HepG2 (cell line): ENCODE results near the gene ARMH1. TPM values are rescaled to one million over a fixed set of nuclear protein-coding genes. Genes with fewer than 3 reads are reported as not detected.

ENCODE experiments used
- ELF1 ChIP-seq: sonication (generic); formaldehyde crosslinking; IDR thresholded peaks from 2 replicates; pipeline ENCODE4 v1.4.0; 2020; ENCODE audit warnings: missing genetic modification reagents
- ELF3 ChIP-seq: IDR thresholded peaks from 2 replicates; pipeline ENCODE4 v1.6.1; 2016; ENCODE audit warnings: missing genetic modification reagents, missing compliant biosample characterization
- ESRRA ChIP-seq: sonication (generic); formaldehyde crosslinking; IDR thresholded peaks from 2 replicates; pipeline ENCODE4 v1.5.1; 2020; ENCODE audit warnings: mild to moderate bottlenecking, low read depth, missing genetic modification reagents
- MXI1 ChIP-seq: IDR thresholded peaks from 3 replicates; pipeline ENCODE4 v1.6.1; 2012; ENCODE audit warnings: low read depth, low read length, inconsistent platforms, borderline replicate concordance
- NFIC ChIP-seq: IDR thresholded peaks from 2 replicates; pipeline ENCODE4 v1.6.1; 2012; ENCODE audit warnings: mild to moderate bottlenecking, low read length, inconsistent platforms
- NR1H2 ChIP-seq: sonication (generic); formaldehyde crosslinking; IDR thresholded peaks from 2 replicates; pipeline ENCODE4 v1.8.1; 2022; ENCODE audit warnings: low read depth, missing genetic modification reagents, borderline replicate concordance
- PRDM10 ChIP-seq: sonication (generic); formaldehyde crosslinking; IDR thresholded peaks from 2 replicates; pipeline ENCODE4 v1.4.0; 2020; ENCODE audit warnings: low read depth, missing genetic modification reagents
- SALL1 ChIP-seq: sonication (generic); formaldehyde crosslinking; IDR thresholded peaks from 2 replicates; pipeline ENCODE4 v1.8.0; 2022; ENCODE audit warnings: mild to moderate bottlenecking, missing genetic modification reagents
- TARDBP ChIP-seq: sonication (generic); formaldehyde crosslinking; IDR thresholded peaks from 2 replicates; pipeline ENCODE4 v1.8.0; 2022; ENCODE audit warnings: mild to moderate bottlenecking, missing genetic modification reagents
- XRCC5 ChIP-seq: fragments of 200-400 bp; formaldehyde crosslinking; optimal IDR thresholded peaks from 2 replicates; pipeline ENCODE3; 2017; ENCODE audit warnings: mild to moderate bottlenecking, low read length
- ZFP1 ChIP-seq: IDR thresholded peaks from 2 replicates; pipeline ENCODE4 v1.6.1; 2016
- ZNF331 ChIP-seq: sonication (generic); formaldehyde crosslinking; IDR thresholded peaks from 2 replicates; pipeline ENCODE4 v1.4.0; 2020; ENCODE audit warnings: missing genetic modification reagents
- ZNF350 ChIP-seq: sonication (generic); formaldehyde crosslinking; IDR thresholded peaks from 2 replicates; pipeline ENCODE4 v1.4.0; 2020; ENCODE audit warnings: mild to moderate bottlenecking, low read depth, missing genetic modification reagents, borderline replicate concordance
- ZNF354B ChIP-seq: sonication (generic); formaldehyde crosslinking; IDR thresholded peaks from 2 replicates; pipeline ENCODE4 v1.8.0; 2022; ENCODE audit warnings: mild to moderate bottlenecking, missing genetic modification reagents
- ZNF44 ChIP-seq: sonication (generic); formaldehyde crosslinking; IDR thresholded peaks from 2 replicates; pipeline ENCODE4 v1.5.1; 2020; ENCODE audit warnings: mild to moderate bottlenecking, missing genetic modification reagents
- ZNF563 ChIP-seq: sonication (generic); formaldehyde crosslinking; IDR thresholded peaks from 2 replicates; pipeline ENCODE4 v1.8.0; 2022; ENCODE audit warnings: mild to moderate bottlenecking, moderate library complexity, missing genetic modification reagents
- ZNF567 ChIP-seq: sonication (generic); formaldehyde crosslinking; IDR thresholded peaks from 2 replicates; pipeline ENCODE4 v1.8.1; 2023; ENCODE audit warnings: mild to moderate bottlenecking, missing genetic modification reagents, borderline replicate concordance
- ZNF576 ChIP-seq: sonication (generic); formaldehyde crosslinking; IDR thresholded peaks from 2 replicates; pipeline ENCODE4 v1.4.0; 2020; ENCODE audit warnings: mild to moderate bottlenecking, missing genetic modification reagents
- ZNF615 ChIP-seq: sonication (generic); formaldehyde crosslinking; IDR thresholded peaks from 2 replicates; pipeline ENCODE4 v1.5.0; 2020; ENCODE audit warnings: mild to moderate bottlenecking, missing genetic modification reagents, borderline replicate concordance
- ZNF678 ChIP-seq: sonication (generic); formaldehyde crosslinking; IDR thresholded peaks from 2 replicates; pipeline ENCODE4 v1.4.0; 2020; ENCODE audit warnings: mild to moderate bottlenecking, missing genetic modification reagents
- ZNF7 ChIP-seq: IDR thresholded peaks from 2 replicates; pipeline ENCODE4 v1.6.1; 2016; ENCODE audit warnings: missing biosample characterization, missing genetic modification reagents
- ZNF704 ChIP-seq: sonication (generic); formaldehyde crosslinking; IDR thresholded peaks from 2 replicates; pipeline ENCODE4 v1.8.1; 2023; ENCODE audit warnings: mild to moderate bottlenecking, inconsistent platforms, moderate library complexity, missing genetic modification reagents, borderline replicate concordance
- ZNF749 ChIP-seq: sonication (generic); formaldehyde crosslinking; IDR thresholded peaks from 2 replicates; pipeline ENCODE4 v1.8.0; 2022; ENCODE audit warnings: mild to moderate bottlenecking, missing genetic modification reagents, moderate library complexity, borderline replicate concordance
- ZNF883 ChIP-seq: sonication (generic); formaldehyde crosslinking; IDR thresholded peaks from 2 replicates; pipeline ENCODE4 v1.5.1; 2020; ENCODE audit warnings: mild to moderate bottlenecking, missing genetic modification reagents; ENCODE audit errors: not compliant biosample characterization
- ZSCAN21 ChIP-seq: sonication (generic); formaldehyde crosslinking; IDR thresholded peaks from 2 replicates; pipeline ENCODE4 v1.8.0; 2022; ENCODE audit warnings: mild to moderate bottlenecking, missing genetic modification reagents, moderate library complexity, borderline replicate concordance
- polyA plus RNA-seq, 8 experiments: library from polyadenylated mRNA; depleted of rRNA in 3 of 8; stranded (reverse) in 7 of 8; unstranded in 1 of 8; fragments of >200 nt; fragmentation: Illumina TruSeq in 4 of 8; extraction: Trizol in 4 of 8; gene quantifications; 2 replicates each; pipeline versions ENCODE4 v1.2.1 to v1.2.3, GENCODE V29; 2011 to 2016; ENCODE audit warnings: low read depth in 4 of 8, missing spikeins in 1 of 8, mixed read lengths in 1 of 8; ENCODE audit not compliant: insufficient read depth in 1 of 8
- total RNA-seq, 5 experiments: library from RNA; depleted of rRNA; stranded (reverse); fragments of >200 nt; fragmentation: Illumina TruSeq; extraction: Trizol; gene quantifications; 2 replicates each; pipeline ENCODE4 v1.2.3, GENCODE V29; 2016; ENCODE audit warnings: low read depth in 1 of 5

Gene ARMH1
- total and polyA plus RNA-seq, 2 of the 13 experiments (the other 11 are each of a cell fraction or from before 2014, with no cell fraction given): 0.69 TPM; not detected in 1

DNA sequence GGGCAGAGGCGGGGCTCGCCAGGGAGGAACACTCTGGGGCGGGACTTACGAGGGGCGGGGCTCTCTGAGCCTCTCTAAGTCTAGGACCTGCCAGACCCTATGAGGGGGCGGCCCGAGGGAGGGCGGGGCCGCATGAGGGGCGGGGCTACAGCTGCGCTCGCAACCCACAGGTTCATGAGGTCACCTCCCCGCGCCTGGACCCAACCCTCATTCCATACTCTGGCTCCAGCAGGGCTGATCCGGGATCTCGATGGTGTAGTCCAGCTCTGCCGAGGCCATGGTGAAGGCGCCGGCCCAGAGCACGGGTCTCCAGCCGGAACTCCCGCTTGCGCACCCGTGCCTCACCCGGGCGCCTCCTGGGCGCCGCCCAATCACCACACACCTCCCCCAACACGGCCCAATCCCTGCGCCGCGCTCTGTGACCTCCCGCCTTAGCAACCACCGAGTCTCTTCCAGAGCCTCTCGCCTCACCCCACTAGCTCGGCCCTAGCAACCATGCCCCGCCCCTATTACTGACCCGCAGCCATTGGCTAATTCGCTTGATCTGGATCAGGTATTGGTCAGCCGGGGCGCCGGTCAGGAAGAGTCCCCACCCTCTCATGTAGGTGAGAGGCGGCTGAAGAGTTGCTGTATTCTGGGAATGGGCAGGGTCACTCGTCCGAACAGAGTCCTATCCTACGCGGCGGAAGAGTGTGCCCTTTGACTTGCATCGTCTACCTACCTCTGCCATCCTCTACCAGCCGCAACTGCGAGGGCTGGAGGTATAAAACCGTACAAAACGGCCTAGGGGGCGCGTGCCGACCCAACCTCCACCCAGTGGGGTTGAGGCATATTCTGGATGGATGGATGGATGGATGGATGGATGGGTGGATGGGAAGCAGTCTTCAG is at the start of gene ARMH1, which contains the start of gene TMEM53 (continued):
- TF ChIP-seq ZNF678 (CRISPR knock-in tag) (no peak), ZNF7 (CRISPR knock-in tag) (no peak), ZNF563 (no peak), ELF3 (CRISPR knock-in tag) (peak; percentile 13), ZNF576 (CRISPR knock-in tag) (no peak), TARDBP (peak; percentile 20; the same call in 1 of the 2 replicates), NFIC (no peak), ZFP1 (CRISPR knock-in tag) (no peak), MXI1 (peak; percentile 68; the same call in 1 of the 3 replicates), PRDM10 (CRISPR knock-in tag) (no peak), ZNF749 (CRISPR knock-in tag) (peak; percentile 73; the same call in 1 of the 2 replicates), ZNF44 (CRISPR knock-in tag) (0 out of 2 replicates have a peak, but pooled peaks have one; percentile 75), SALL1 (CRISPR knock-in tag) (peak; percentile 62), ZNF883 (CRISPR knock-in tag) (peak; percentile 29), ZNF567 (CRISPR knock-in tag) (no peak; the same call in 1 of the 2 replicates), XRCC5 (peak; percentile 53), ELF1 (CRISPR knock-in tag) (peak; percentile 38; the same call in 1 of the 2 replicates), ZNF354B (CRISPR knock-in tag) (no peak), ZNF615 (no peak), NR1H2 (CRISPR knock-in tag) (no peak), ESRRA (CRISPR knock-in tag) (no peak), ZNF350 (CRISPR knock-in tag) (peak; percentile 65; the same call in 1 of the 2 replicates), ZNF704 (CRISPR knock-in tag) (no peak), ZNF331 (CRISPR knock-in tag) (peak; percentile 59; the same call in 1 of the 2 replicates), ZSCAN21 (CRISPR knock-in tag) (peak; percentile 74; the same call in 1 of the 2 replicates)
